HG03159 (cell line): Measurements from ENCODE around the gene AKIRIN1.
"Not testable (repeated sequence)": the region's sequence is repeated elsewhere in the genome, so short reads cannot be mapped to it uniquely, and the experiment has no call there.

Experiments used
- ATAC-seq: cut with Tn5 transposase; IDR thresholded peaks from one replicate; pipeline ENCODE4 v1.9.1; 2021; ENCODE audit warnings: mild to moderate bottlenecking, moderate library complexity; ENCODE audit not compliant: unreplicated experiment

The AKIRIN1 gene

DNA sequence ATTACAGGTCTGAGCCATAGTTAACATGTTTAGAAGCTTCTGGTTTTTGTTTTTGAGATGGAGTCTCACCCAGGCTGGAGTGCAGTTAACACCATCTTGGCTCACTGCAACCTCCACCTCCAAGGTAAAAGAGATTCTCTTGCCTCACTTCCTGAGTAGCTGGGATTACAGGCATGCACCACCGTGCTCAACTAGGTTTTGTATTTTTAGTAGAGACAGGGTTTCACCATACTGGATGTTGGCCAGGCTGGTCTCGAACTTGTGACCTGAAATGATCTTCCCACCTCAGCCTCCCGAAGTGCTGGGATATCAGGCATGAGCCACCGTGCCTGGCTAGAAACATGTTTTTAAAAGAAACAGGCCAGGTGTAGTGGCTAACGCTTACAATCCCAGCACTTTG, 45.6 kb downstream of the AKIRIN1 start:
- ATAC-seq = no peak

DNA sequence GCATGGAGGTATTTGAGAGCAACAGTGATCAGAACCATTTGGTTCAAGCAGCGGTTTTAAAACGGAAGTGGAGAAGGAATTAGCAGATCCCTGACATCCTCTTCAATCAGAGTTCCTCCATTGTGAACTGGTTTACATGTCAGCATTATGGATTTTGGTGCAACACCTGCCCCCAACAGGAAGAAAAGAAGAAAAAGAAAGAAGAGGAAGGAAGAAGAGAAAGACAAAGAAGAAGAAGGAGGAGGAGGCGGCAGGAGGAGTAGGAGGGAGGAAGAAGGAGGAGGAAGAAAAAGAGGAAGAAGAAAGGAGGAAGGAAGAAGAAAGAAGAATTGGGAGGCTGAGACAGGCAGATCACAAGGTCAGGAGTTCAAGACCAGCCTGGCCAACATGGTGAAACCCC, 52.4 kb downstream of the AKIRIN1 start:
- ATAC-seq = no peak

DNA sequence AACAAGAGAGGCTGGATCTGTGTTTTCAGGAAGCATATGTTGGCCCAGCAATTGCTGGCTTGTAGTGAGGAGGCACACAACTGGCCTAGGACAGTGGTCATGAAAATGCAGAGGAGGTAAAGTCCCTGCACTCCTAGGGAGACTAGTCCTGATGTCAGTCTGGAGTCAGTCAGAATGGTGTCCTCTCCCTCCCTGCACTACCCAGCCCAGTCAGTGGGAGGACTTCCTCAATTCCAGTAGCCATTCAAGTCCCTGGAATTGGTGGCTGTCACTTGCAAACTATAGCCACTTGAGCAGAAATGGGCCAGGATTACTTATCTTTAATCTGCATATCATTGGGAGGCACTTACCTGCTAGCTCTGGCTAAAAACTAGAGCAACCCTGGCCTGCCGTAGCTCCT, 53.7 kb downstream of the AKIRIN1 start:
- ATAC-seq = no peak

DNA sequence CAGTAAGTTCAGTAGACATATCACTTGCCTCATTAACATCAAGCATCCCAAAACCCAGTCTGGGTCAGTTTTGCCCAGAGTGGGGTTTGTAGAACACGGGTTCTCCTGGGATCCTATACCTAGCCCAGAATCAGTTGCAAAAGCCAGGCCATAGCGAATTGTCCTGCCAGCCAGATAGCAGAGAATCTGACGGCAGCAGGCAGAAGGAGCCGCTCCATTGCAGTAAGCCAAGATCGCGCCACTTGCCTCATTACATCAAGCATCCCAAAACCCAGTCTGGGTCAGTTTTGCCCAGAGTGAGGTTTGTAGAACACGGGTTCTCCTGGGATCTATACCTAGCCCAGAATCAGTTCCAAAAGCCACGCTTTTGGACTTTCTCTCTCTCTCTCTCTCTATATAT, 54.2 kb downstream of the AKIRIN1 start:
- ATAC-seq = no peak

DNA sequence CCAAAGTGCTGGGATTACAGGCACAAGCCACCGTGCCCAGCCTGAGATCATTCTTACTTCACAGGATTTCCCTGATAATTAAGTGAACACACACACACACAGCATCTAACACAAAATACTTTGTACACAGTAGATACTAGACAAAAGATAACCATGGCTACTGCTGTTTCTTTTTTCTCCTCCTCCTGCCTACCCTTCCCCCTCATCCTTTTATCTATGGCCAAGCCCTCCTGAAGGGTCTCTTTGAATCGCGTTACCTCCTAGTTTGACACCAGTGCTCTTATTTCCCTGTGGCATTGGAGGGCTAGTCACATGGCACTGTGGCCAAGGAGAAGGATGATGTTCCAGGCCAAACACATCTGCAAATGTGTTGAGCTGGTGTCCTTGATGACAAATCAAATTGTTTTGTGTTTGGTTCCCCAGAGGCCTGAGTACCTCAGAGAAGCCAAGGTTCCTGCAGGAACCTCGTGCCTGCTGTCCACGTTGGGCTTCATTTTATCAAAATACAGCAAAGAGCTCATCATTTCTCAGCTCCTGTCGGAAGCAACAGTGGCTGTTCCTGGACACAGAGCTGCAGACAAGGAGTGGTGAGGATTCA, 55.6 kb downstream of the AKIRIN1 start:
- no peak for ATAC-seq

DNA sequence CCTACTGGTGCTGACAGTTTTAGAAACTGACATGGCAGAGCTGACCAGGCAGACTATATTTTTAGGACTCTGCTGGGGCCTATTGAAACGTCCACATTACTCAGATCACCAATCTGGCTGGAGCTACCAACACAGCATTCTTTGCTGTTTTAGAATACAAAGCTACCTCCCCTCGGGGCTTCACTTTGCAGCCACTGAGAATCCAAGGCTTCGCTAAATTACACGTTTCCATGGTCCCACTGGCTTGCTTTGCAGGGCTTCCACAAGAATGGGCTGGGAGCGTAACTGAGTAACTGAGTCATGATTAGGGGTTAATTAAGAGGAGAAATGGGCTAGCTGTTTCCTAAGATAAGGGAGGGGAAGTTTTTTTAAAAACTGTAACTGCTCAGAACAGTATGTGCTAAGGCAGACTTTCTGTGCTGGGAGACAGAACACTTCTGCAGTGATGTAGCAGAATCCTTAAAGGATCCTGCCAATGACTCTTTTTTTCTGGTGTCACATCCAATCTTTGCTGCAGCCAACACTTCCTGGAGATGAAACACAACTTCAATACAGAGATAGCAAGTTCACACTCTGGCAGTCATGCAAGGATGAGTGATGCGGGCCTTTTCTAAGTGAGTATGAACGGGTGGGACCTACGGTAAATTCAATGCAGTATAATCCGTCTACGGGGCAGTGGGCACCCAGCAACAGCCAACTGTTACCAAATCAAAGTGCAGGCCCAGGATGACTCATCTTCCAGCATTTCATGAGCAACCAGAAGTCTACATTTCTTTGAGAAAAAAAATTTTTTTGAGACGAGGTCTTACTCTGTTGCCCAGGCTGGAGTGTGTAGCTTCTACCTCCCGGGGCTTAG, 56.5 kb downstream of the AKIRIN1 start:
- no peak for ATAC-seq

DNA sequence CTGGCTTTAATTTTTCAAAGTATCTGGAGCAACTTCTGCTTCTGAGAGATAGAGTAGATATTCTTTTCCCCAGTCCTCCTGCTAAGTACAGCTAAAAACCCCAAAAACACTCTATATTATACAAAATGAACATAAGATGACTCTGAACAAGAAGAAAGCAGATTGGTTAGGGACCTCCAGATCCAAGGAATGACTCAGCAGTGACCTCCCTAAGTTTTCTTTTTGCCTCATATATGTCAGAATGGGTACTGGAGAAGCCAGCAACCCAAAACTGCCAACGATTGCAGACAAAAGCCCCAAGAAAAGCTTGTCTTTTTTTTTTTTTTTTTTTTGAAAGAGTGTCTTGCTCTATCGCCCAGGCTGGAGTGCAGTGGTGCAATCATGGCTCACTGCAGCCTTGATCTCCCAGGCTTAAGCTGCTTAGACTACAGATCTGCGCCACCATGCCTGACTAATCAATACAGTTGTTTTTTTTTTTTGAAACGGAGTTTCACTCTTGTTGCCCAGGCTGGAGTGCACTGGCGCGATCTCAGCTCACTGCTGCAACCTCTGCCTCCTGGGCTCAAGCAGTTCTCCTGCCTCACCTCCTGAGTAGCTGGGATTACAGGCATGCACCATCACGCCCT, 57.8 kb downstream of the AKIRIN1 start:
- ATAC-seq = no peak

DNA sequence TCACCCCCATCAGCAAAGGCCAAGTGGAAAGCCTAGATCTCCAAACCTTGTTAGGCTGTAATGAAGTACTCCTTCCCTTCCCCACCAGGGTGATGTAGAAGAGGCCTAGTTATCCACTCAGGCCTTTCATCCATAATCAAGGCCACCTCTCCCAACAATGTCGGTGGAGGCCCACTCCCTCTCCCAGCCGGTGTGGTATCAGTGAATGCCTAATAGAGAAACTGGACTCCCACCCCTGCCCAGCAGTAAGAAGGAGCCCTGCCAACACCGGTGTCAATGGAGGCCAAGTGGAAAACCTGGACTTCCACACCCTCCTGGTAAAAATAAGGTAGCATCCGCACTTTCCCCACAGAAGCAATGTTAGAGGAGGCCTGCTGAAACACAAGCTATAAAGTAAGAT, 58.9 kb downstream of the AKIRIN1 start:
- no peak for ATAC-seq

DNA sequence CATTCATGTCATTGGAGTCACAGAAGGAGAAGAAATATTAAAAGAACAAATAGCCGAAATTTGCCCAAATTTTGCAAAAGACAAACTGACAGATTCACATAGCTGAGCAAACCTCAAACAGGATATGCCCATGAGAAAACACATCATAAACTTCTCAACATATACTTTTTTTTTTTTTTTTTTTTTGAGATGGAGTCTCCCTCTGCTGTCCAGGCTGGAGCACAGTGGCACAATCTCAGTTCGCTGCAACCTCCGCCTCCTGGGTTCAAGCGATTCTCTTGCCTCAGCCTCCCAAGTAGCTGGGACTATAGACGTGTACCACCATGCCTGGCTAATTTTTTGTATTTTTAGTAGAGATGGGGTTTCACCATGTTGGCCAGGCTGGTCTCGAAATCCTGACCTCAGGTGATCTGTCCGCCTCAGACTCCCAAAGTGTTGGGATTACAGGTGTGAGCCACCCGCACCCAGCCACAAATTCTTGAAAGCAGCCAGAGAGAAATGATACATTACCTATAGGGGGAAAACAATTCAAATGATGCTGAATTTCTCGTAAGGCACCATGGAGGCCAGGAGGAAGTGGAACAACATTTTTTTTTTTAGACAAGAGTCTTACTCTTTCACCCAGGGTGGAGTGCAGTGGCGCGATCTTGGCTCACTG, 60.2 kb downstream of the AKIRIN1 start:
- ATAC-seq = not testable (repeated sequence)

DNA sequence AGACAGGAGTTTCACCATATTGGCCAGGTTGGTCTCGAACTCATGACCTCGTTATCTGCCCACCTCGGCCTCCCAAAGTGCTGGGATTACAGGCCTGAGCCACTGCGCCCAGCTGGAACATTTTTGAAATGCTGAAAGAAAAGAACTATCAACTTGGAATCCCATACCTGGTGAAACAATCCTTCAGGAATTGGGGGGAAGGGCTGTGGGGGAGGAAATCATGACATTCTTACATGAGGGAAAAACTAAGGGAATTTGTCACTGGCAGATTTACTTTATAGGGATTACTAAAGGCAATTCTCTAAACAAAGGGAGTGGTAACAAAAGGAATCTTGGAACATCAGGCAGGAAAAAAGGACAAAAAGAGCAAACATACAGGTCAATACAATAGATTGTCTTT, 60.9 kb downstream of the AKIRIN1 start:
- no peak for ATAC-seq

DNA sequence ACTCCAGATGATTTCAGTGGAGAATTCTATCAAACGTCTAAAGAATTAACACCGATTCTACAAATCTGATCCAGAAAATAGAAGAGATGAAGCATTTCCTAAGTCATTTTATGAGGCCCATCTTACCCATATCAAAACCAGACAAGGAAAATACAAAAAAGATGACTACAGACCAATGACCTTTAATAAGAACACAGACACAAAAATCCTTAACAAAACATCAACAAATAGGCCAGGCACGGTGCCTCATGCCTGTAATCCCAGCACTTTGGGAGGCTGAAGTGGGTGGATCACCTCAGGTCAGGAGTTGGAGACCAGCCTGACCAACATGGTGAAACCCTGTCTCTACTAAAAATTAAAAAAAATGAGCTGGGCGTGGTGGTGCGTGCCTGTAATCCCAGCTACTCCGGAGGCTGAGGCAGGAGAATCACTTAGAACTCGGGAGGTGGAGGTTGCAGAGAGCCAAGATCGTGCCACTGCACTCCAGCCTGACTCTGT, 64.2 kb downstream of the AKIRIN1 start:
- not testable (repeated sequence) for ATAC-seq
